HG02885 (cell line): ENCODE results near the gene DHX16.

ENCODE experiments used
- ATAC-seq: cut with Tn5 transposase; IDR thresholded peaks from one replicate; pipeline ENCODE4 v1.9.1; 2021; ENCODE audit warnings: mild to moderate bottlenecking; ENCODE audit not compliant: unreplicated experiment, poor library complexity

Gene DHX16

DNA sequence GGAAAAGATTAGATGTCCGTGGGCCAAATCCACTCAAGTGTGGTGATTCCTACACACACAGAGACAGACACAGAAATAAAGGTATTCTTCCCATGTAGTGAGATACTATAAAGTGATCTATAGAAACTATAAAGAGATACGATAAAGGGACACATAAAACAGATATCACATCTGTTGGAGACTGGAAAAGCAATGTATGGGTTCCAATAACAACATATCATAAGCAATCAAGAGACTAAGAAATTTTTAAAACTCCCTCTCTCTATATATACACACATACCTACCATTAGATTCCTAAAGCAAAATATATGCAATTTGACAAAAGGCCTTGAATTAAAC lies 61.0 kb downstream of the DHX16 start:
- no peak for ATAC-seq

DNA sequence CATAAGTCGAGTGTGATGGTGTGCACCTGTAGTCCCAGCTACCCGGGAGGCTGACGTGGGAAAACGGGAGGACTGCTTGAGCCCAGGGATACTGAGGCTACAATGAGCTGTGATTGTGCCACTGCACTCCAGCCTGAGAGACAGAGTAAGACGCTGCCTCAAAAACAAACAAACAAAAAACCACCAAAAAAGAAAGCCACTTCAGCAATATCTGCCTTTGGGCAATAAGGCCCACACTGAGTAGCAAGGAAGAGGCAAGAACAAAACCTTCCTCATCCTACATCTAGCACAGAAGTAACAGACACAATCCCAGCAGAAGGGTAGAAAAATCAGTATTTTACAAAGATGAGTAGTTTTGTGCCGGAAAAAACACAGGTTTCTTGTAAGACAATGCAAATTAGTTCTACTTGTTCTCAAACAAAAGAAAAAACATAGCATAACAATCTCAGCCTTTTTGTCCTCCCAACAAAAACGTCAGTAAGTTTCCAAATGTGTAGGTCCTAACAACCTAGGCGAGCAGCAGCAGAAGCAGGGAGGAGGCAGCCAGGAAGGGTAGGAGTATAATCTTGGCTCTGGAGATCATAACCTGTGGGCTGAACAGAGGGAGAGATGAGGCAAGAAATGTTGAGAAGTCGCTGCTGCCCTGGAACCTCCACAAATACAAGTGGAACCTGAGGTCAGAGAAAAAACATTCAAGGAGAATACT lies 61.5 kb downstream of the DHX16 start:
- no peak for ATAC-seq

DNA sequence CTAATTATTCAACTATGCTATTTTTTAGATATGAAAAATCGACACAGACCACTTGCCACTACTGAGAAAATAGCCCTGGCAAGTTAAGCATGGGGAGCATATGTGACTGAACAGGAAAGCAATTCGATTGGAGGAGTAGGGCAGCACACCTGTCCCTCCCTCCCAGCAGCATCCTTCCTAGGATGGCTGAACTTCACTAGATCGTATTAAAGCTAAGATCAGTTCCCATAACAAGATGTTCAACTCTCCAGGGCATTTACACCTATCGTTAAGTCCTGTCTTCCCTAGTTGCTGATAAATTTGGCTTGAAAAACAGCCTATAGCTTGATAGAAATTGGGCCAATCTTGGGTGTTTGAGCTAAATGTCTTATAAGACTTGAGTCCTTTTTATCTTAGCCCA lies 62.7 kb downstream of the DHX16 start:
- no peak for ATAC-seq

DNA sequence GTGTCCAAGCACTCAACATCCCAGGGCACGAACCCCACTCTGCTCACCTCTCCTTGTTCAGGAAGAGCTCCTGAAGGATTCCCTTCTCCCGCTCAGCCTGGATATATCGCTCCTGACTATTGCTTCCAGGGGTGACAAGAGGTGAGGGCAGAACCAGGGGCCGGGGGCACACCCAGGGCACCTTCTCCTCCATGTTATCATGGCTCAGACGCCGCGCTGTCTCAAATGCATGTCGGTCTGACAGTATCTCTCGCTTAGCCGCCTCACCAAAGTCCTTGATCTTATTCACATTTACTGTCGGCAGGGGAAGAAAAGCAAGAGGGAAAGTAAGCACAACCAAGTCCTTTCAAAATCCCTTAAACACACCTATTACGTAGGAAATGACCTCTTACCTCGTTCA lies 68.8 kb downstream of the DHX16 start:
- ATAC-seq: no peak
